Measurements from ENCODE around the gene INPP4B.

- TF ChIP-seq EZH2 (IDR thresholded peaks at IDR 0.05; ENCODE audit: borderline replicate concordance, low read depth, low read length, severe bottlenecking) (no peak), CTCF (IDR thresholded peaks at IDR 0.05; ENCODE audit: borderline replicate concordance, extremely low read depth, low read length, poor library complexity, severe bottlenecking) (no peak)
These were observed 410.4 kb downstream of the INPP4B start for GRCh38 chr4:142435599-142436235.

Measured in DND-41 (cell line).